K562 (cell line): ENCODE results near the gene LPIN1. TPM values are rescaled to one million over a fixed set of nuclear protein-coding genes. Genes with fewer than 3 reads are reported as not detected.

Source experiments
- ATAC-seq: fragments of 200-7000 bp; cut with Tn5 transposase; 3 replicates; pipeline ENCODE4 v1.9.1; 2020; ENCODE audit warnings: moderate library complexity
- BruUV-seq: library from RNA; stranded (reverse); fragments of 400-500 nt; replicated peaks from 2 replicates; lab custom pipeline; 2021; lab: Mats Ljungman, UMichigan
- CTCF ChIA-PET: fragments of 300-600 bp; formaldehyde crosslinking; extraction: SDS; loops from one replicate; lab custom pipeline; 2021; ENCODE audit warnings: low intra/inter-chr PET ratio; lab: Yijun Ruan, JAX
- POLR2A ChIA-PET: fragments of 300-600, 350-650 bp; sonication (Branson Sonifier 250); formaldehyde crosslinking; extraction: SDS; loops from one replicate; lab custom pipeline; 2021; ENCODE audit warnings: antibody characterized with exemption, inconsistent platforms; lab: Yijun Ruan, JAX
- DNase-seq, 4 experiments: peaks; one replicate each; pipeline versions ENCODE4 v3.0.0 to v3.0.0-alpha.2; 2011 to 2018; ENCODE audit warnings: low spot score in 3 of 4, mixed read lengths in 3 of 4; ENCODE audit errors: extremely low read depth in 1 of 4
- FAIRE-seq: peaks from 2 replicates; lab custom pipeline; 2011; peaks lifted over from hg19 to GRCh38; lab: Jason Lieb, UNC
- H2AFZ ChIP-seq: 2 replicates; pipeline ENCODE4 v1.6.0; 2011; ENCODE audit warnings: low read depth, low read length, control low read depth, inconsistent platforms
- H3K27ac ChIP-seq: fragments of 200-600 bp; 3 replicates; pipeline ENCODE4 v1.8.0; 2011; ENCODE audit warnings: low read depth, mild to moderate bottlenecking, control low read depth, inconsistent platforms, low read length, moderate library complexity, mixed read lengths; ENCODE audit errors: extremely low read depth
- H3K27me3 ChIP-seq, 2 experiments: fragments of 300-600 bp in 1 of 2; 2 replicates in 1 of 2; 3 replicates in 1 of 2; pipeline versions ENCODE4 v1.6.0 to v1.8.0; 2011; ENCODE audit warnings: inconsistent platforms in 2 of 2, low read length in 2 of 2, mild to moderate bottlenecking in 1 of 2, mixed read lengths in 1 of 2, moderate library complexity in 1 of 2; ENCODE audit not compliant: control insufficient read depth in 2 of 2, insufficient read depth in 2 of 2
- H3K36me3 ChIP-seq: fragments of 300-600 bp; 3 replicates; pipeline ENCODE4 v1.8.0; 2011; ENCODE audit warnings: mild to moderate bottlenecking, low read length, inconsistent platforms; ENCODE audit not compliant: control insufficient read depth, insufficient read depth
- H3K4me1 ChIP-seq, 2 experiments: fragments of 200-600 bp in 1 of 2; replicated peaks in 1 of 2; 2 replicates in 1 of 2; 3 replicates in 1 of 2; pipeline versions ENCODE4 v1.5.1 to v1.8.0; 2011; ENCODE audit warnings: inconsistent platforms in 2 of 2, low read length in 2 of 2, mild to moderate bottlenecking in 1 of 2, mixed read lengths in 1 of 2, moderate library complexity in 1 of 2; ENCODE audit not compliant: control insufficient read depth in 2 of 2, insufficient read depth in 2 of 2
- H3K4me2 ChIP-seq: 2 replicates; pipeline ENCODE4 v1.6.1; 2011; ENCODE audit warnings: low read length, control low read depth, inconsistent platforms, mixed read lengths; ENCODE audit not compliant: insufficient read depth
- H3K4me3 ChIP-seq: fragments of 200-600 bp; sonication (generic), shearing (Covaris generic); 2 replicates; pipeline ENCODE4 v1.5.1; 2016; ENCODE audit warnings: control low read depth, inconsistent platforms
- H3K79me2 ChIP-seq: fragments of 200-600 bp; 3 replicates; pipeline ENCODE4 v1.8.0; 2011; ENCODE audit warnings: low read length, inconsistent platforms; ENCODE audit not compliant: control insufficient read depth, insufficient read depth
- H3K9ac ChIP-seq, 2 experiments: 2 replicates each; pipeline versions ENCODE4 v1.6.0 to v1.6.1; 2011; ENCODE audit warnings: low read depth in 2 of 2, low read length in 2 of 2, control low read depth in 1 of 2, inconsistent platforms in 1 of 2, mild to moderate bottlenecking in 1 of 2, mixed read lengths in 1 of 2; ENCODE audit not compliant: insufficient read depth in 1 of 2
- H3K9me1 ChIP-seq: one replicate; pipeline ENCODE4 v1.6.0; 2011; ENCODE audit warnings: inconsistent platforms, mild to moderate bottlenecking, low read length, moderate library complexity; ENCODE audit not compliant: control insufficient read depth, insufficient read depth
- H3K9me3 ChIP-seq: replicated peaks from 2 replicates; pipeline ENCODE4 v1.5.1; 2011; ENCODE audit warnings: low read depth, low read length, inconsistent platforms; ENCODE audit not compliant: control insufficient read depth, insufficient read depth
- H4K20me1 ChIP-seq: replicated peaks from 2 replicates; pipeline ENCODE4 v1.6.1; 2011; ENCODE audit warnings: low read length, inconsistent platforms, mixed read lengths; ENCODE audit not compliant: control insufficient read depth, insufficient read depth
- ARID1B ChIP-seq: fragments of 450-650 bp; IDR thresholded peaks from 2 replicates; pipeline ENCODE4 v1.6.1; 2016; ENCODE audit warnings: antibody characterized with exemption, mild to moderate bottlenecking, inconsistent platforms
- MEIS2 ChIP-seq: fragments of 450-650 bp; IDR thresholded peaks from 2 replicates; pipeline ENCODE4 v1.6.1; 2014; ENCODE audit warnings: mild to moderate bottlenecking; ENCODE audit not compliant: partially characterized antibody
- PTTG1 ChIP-seq: fragments of 450-650 bp; IDR thresholded peaks from 2 replicates; pipeline ENCODE4 v1.6.1; 2016; ENCODE audit warnings: low read depth, mild to moderate bottlenecking, missing genetic modification characterization, missing compliant biosample characterization
- SMARCE1 ChIP-seq: fragments of 450-650 bp; IDR thresholded peaks from 2 replicates; pipeline ENCODE4 v1.7.1; 2016; ENCODE audit warnings: mild to moderate bottlenecking
- SOX6 ChIP-seq: fragments of 450-650 bp; IDR thresholded peaks from 2 replicates; pipeline ENCODE4 v1.6.1; 2014; ENCODE audit warnings: mild to moderate bottlenecking
- WHSC1 ChIP-seq: IDR thresholded peaks from one replicate; pipeline ENCODE4 v1.6.1; 2012; ENCODE audit warnings: low read length, control low read depth, inconsistent platforms
- ZNF274 ChIP-seq: IDR thresholded peaks from 2 replicates; pipeline ENCODE4 v1.6.1; 2011; ENCODE audit warnings: low read depth, mild to moderate bottlenecking, low read length, moderate library complexity, borderline replicate concordance
- WGBS: fragments of 100-300 bp; shearing (Covaris generic); methylation state at CpG from one replicate; pipeline ENCODE4 v1.1.6; 2016; ENCODE audit warnings: low coverage, mixed read lengths; ENCODE audit not compliant: insufficient coverage; ENCODE audit errors: missing lambda C conversion rate; 5-methylcytosine and 5-hydroxymethylcytosine counted together
- in situ Hi-C: fragments of 300-500 bp; cut with MboI; formaldehyde crosslinking; loops from 4 replicates; pipeline ENCODE4 v1.15.0; 2018; ENCODE audit warnings: inconsistent platforms, mixed read lengths
- intact Hi-C: fragments of 100-400 bp; cut with micrococcal nuclease; formaldehyde crosslinking; loops from 2 replicates; pipeline ENCODE4 v1.14.2; 2022
- polyA plus RNA-seq, 8 experiments: library from polyadenylated mRNA; depleted of rRNA in 4 of 8; stranded (reverse) in 5 of 8; unstranded in 3 of 8; fragments of >200 nt; fragmentation: Nextera tagmentation in 2 of 8; fragmentation: Illumina TruSeq in 1 of 8; extraction: Ambion mirVana in 2 of 8; extraction: Trizol in 1 of 8; gene quantifications; 2 replicates each; pipeline versions ENCODE4 v1.2.1 to v1.2.3, GENCODE V29; 2011 to 2014; ENCODE audit warnings: inconsistent platforms in 1 of 8, missing spikeins in 1 of 8
- total RNA-seq, 7 experiments: library from RNA; depleted of rRNA in 6 of 7; stranded (reverse); fragments of >200 nt in 6 of 7; fragmentation: Illumina TruSeq in 2 of 7; extraction: Trizol in 2 of 7; gene quantifications; 2 replicates each; pipeline versions ENCODE4 v1.2.1 to v1.2.3, GENCODE V29; 2011 to 2021; ENCODE audit warnings: low replicate concordance in 1 of 7
- TF ChIP-seq, protein P1 (sequence below): sonication (generic); IDR thresholded peaks from 2 replicates; pipeline ENCODE4 v1.6.1; 2016
- TF ChIP-seq, protein P2 (sequence below): fragments of 450-650 bp; IDR thresholded peaks from 2 replicates; pipeline ENCODE4 v1.6.1; 2016; ENCODE audit warnings: low read depth
- TF ChIP-seq, protein P3 (sequence below), 2 experiments: IDR thresholded peaks in 1 of 2; conservative IDR thresholded peaks in 1 of 2; 2 replicates each; pipeline ENCODE4 v1.6.1; 2016; ENCODE audit warnings: low read depth in 2 of 2, mild to moderate bottlenecking in 1 of 2, missing compliant biosample characterization in 1 of 2, missing genetic modification characterization in 1 of 2, moderate library complexity in 1 of 2

LPIN1 gene
- total and polyA plus RNA-seq, 9 of the 15 experiments (the other 6 are each of a cell fraction or from before 2014, with no cell fraction given), result 9.2 to 84.0 (median 27.8) TPM

DNA sequence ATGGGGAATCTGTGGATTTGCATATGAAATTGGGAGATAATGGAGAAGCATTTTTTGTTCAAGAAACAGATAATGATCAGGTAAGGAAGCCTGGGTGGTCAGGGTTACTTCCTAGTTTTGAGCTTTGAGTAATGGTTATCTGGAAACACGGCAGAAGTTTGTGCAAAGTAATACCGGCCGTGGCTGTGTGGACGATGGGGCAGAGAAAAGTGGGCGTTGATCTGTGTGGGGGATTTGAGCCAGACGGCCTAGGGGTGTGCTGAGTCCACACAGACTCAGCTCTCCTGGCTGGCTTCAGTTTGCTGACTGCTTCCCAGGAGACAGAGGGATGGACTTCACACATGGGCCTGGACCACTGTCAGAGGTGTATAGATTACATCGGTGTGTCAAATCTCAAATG, 21.3 kb downstream of the LPIN1 start:
- in situ Hi-C loops, result no loop called here
- DNase-seq, result peak in 2 of 4 experiments; percentile 11 to 35
- intact Hi-C loops, result loop anchor here (2.0 kb wide), 1 partner anchor 23 kb away; no protein-coding TSS in a partner anchor
- peak; percentile 45 for TF ChIP-seq MEIS2
- peak; percentile 25; the same call in 1 of the 2 replicates for TF ChIP-seq ARID1B
- TF ChIP-seq, protein P1, sequence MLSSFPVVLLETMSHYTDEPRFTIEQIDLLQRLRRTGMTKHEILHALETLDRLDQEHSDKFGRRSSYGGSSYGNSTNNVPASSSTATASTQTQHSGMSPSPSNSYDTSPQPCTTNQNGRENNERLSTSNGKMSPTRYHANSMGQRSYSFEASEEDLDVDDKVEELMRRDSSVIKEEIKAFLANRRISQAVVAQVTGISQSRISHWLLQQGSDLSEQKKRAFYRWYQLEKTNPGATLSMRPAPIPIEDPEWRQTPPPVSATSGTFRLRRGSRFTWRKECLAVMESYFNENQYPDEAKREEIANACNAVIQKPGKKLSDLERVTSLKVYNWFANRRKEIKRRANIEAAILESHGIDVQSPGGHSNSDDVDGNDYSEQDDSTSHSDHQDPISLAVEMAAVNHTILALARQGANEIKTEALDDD, result peak; percentile 84
- TF ChIP-seq SMARCE1, result peak; percentile 58; the same call in 1 of the 2 replicates
- TF ChIP-seq WHSC1, result no peak
- TF ChIP-seq, protein P2, sequence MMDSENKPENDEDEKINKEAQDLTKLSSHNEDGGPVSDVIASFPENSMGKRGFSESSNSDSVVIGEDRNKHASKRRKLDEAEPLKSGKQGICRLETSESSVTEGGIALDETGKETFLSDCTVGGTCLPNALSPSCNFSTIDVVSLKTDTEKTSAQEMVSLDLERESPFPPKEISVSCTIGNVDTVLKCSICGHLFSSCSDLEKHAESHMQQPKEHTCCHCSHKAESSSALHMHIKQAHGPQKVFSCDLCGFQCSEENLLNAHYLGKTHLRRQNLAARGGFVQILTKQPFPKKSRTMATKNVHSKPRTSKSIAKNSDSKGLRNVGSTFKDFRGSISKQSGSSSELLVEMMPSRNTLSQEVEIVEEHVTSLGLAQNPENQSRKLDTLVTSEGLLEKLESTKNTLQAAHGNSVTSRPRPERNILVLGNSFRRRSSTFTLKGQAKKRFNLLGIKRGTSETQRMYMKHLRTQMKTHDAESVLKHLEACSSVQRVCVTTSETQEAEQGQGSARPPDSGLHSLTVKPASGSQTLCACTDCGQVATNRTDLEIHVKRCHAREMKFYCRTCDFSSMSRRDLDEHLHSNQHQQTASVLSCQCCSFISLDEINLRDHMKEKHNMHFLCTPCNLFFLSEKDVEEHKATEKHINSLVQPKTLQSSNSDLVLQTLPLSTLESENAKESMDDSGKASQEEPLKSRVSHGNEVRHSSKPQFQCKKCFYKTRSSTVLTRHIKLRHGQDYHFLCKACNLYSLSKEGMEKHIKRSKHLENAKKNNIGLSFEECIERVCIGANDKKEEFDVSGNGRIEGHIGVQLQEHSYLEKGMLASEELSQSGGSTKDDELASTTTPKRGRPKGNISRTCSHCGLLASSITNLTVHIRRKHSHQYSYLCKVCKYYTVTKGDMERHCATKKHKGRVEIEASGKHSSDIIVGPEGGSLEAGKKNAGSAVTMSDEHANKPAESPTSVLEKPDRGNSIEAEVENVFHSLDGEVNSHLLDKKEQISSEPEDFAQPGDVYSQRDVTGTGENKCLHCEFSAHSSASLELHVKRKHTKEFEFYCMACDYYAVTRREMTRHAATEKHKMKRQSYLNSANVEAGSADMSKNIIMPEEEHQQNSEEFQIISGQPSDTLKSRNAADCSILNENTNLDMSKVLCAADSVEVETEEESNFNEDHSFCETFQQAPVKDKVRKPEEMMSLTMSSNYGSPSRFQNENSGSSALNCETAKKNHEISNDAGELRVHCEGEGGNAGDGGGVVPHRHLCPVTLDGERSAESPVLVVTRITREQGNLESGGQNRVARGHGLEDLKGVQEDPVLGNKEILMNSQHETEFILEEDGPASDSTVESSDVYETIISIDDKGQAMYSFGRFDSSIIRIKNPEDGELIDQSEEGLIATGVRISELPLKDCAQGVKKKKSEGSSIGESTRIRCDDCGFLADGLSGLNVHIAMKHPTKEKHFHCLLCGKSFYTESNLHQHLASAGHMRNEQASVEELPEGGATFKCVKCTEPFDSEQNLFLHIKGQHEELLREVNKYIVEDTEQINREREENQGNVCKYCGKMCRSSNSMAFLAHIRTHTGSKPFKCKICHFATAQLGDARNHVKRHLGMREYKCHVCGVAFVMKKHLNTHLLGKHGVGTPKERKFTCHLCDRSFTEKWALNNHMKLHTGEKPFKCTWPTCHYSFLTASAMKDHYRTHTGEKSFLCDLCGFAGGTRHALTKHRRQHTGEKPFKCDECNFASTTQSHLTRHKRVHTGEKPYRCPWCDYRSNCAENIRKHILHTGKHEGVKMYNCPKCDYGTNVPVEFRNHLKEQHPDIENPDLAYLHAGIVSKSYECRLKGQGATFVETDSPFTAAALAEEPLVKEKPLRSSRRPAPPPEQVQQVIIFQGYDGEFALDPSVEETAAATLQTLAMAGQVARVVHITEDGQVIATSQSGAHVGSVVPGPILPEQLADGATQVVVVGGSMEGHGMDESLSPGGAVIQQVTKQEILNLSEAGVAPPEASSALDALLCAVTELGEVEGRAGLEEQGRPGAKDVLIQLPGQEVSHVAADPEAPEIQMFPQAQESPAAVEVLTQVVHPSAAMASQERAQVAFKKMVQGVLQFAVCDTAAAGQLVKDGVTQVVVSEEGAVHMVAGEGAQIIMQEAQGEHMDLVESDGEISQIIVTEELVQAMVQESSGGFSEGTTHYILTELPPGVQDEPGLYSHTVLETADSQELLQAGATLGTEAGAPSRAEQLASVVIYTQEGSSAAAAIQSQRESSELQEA, result peak; percentile 67
- 0 out of 2 replicates have a peak, but pooled peaks have one; percentile 32 for TF ChIP-seq SOX6
- TF ChIP-seq, protein P3, sequence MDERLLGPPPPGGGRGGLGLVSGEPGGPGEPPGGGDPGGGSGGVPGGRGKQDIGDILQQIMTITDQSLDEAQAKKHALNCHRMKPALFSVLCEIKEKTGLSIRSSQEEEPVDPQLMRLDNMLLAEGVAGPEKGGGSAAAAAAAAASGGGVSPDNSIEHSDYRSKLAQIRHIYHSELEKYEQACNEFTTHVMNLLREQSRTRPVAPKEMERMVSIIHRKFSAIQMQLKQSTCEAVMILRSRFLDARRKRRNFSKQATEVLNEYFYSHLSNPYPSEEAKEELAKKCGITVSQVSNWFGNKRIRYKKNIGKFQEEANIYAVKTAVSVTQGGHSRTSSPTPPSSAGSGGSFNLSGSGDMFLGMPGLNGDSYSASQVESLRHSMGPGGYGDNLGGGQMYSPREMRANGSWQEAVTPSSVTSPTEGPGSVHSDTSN (CRISPR knock-in tag; IDR thresholded peaks at IDR 0.05; ENCODE audit: low read depth), result no peak
- TF ChIP-seq, protein P3 (tag; conservative IDR thresholded peaks at IDR 0.05; ENCODE audit: low read depth), result 0 out of 2 replicates have a peak, but pooled peaks have one; percentile 13
- TF ChIP-seq PTTG1 (tag), result no peak
- no peak for TF ChIP-seq ZNF274

More for the DNA sequence above, 21.3 kb downstream of the LPIN1 start:
- Histone ChIP-seq H3K79me2 (peaks cover 22% of the 10 kb centered on the region), H3K27ac (peak overlapping the region; percentile 29; the same call in 1 of the 3 replicates), H3K4me3 (no peak overlapping the region), H4K20me1 (peaks cover 7% of the 10 kb centered on the region), H3K36me3 (peaks cover 82% of the 10 kb centered on the region), H2AFZ (no peak overlapping the region), H3K4me1 (peaks cover 14 to 27% of the 10 kb centered on the region in 2 experiments), H3K27me3 (no peaks in the 10 kb centered on the region), H3K9me3 (no peaks in the 10 kb centered on the region), H3K4me2 (no peak overlapping the region), H3K9ac (peak overlapping the region in 1 of 2 experiments; percentile 45; a peak in 2 of 4 replicates), H3K9me1 (no peaks in the 10 kb centered on the region)
- peak; percentile 71 for ATAC-seq
- BruUV-seq, result no TSS peak
- ChIA-PET POLR2A (interaction anchor here (0.6 kb wide), 2 partner anchors 29 to 72 kb away, joined by 3 read pairs; no protein-coding TSS in a partner anchor), CTCF (no interaction called here)
- FAIRE-seq, result peak; percentile 65
- 27% methylated on average over 7 of the region's 7 CpGs for WGBS
